HepG2 (cell line): ENCODE results near the gene DLL4. TPM values are rescaled to one million over a fixed set of nuclear protein-coding genes. Genes with fewer than 3 reads are reported as not detected.

Experiments
- AKNA ChIP-seq: sonication (generic); formaldehyde crosslinking; IDR thresholded peaks from 2 replicates; pipeline ENCODE4 v1.4.0; 2020; ENCODE audit warnings: missing genetic modification reagents, borderline replicate concordance
- CBX1 ChIP-seq: IDR thresholded peaks from one replicate; pipeline ENCODE4 v1.6.1; 2016; ENCODE audit warnings: antibody characterized with exemption, low read depth
- CEBPG ChIP-seq: IDR thresholded peaks from 2 replicates; pipeline ENCODE4 v1.6.1; 2016
- CTCF ChIP-seq: sonication (generic); formaldehyde crosslinking; IDR thresholded peaks from 2 replicates; pipeline ENCODE4 v1.5.0; 2020; ENCODE audit warnings: mild to moderate bottlenecking, missing genetic modification reagents, moderate library complexity
- IRF2 ChIP-seq: IDR thresholded peaks from 2 replicates; pipeline ENCODE4 v1.6.1; 2018; ENCODE audit warnings: missing genetic modification reagents, missing compliant biosample characterization
- NFYC ChIP-seq: IDR thresholded peaks from 2 replicates; pipeline ENCODE4 v1.6.1; 2016; ENCODE audit warnings: missing genetic modification reagents, missing compliant biosample characterization
- SALL1 ChIP-seq: sonication (generic); formaldehyde crosslinking; IDR thresholded peaks from 2 replicates; pipeline ENCODE4 v1.8.0; 2022; ENCODE audit warnings: mild to moderate bottlenecking, missing genetic modification reagents
- STAT6 ChIP-seq: sonication (generic); formaldehyde crosslinking; IDR thresholded peaks from 2 replicates; pipeline ENCODE4 v1.4.0; 2020; ENCODE audit warnings: missing genetic modification reagents, mild to moderate bottlenecking, borderline replicate concordance
- ZBTB3 ChIP-seq: sonication (generic); formaldehyde crosslinking; IDR thresholded peaks from 2 replicates; pipeline ENCODE4 v1.4.0; 2020; ENCODE audit warnings: low read depth, mild to moderate bottlenecking, moderate library complexity, missing genetic modification reagents, borderline replicate concordance
- ZNF546 ChIP-seq: sonication (generic); formaldehyde crosslinking; conservative IDR thresholded peaks from 2 replicates; pipeline ENCODE4 v1.8.1; 2023; ENCODE audit warnings: mild to moderate bottlenecking, missing genetic modification reagents
- ZNF562 ChIP-seq: sonication (generic); formaldehyde crosslinking; IDR thresholded peaks from 2 replicates; pipeline ENCODE4 v1.8.0; 2022; ENCODE audit warnings: missing genetic modification reagents, borderline replicate concordance
- ZNF800 ChIP-seq: sonication (generic); formaldehyde crosslinking; IDR thresholded peaks from 2 replicates; pipeline ENCODE4 v1.4.0; 2020; ENCODE audit warnings: missing genetic modification reagents
- polyA plus RNA-seq, 8 experiments: library from polyadenylated mRNA; depleted of rRNA in 3 of 8; stranded (reverse) in 7 of 8; unstranded in 1 of 8; fragments of >200 nt; fragmentation: Illumina TruSeq in 4 of 8; extraction: Trizol in 4 of 8; gene quantifications; 2 replicates each; pipeline versions ENCODE4 v1.2.1 to v1.2.3, GENCODE V29; 2011 to 2016; ENCODE audit warnings: low read depth in 4 of 8, missing spikeins in 1 of 8, mixed read lengths in 1 of 8; ENCODE audit not compliant: insufficient read depth in 1 of 8
- total RNA-seq, 5 experiments: library from RNA; depleted of rRNA; stranded (reverse); fragments of >200 nt; fragmentation: Illumina TruSeq; extraction: Trizol; gene quantifications; 2 replicates each; pipeline ENCODE4 v1.2.3, GENCODE V29; 2016; ENCODE audit warnings: low read depth in 1 of 5
- TF ChIP-seq, protein P1 (sequence below): IDR thresholded peaks from 2 replicates; pipeline ENCODE4 v1.6.1; 2018; ENCODE audit warnings: missing genetic modification reagents, mild to moderate bottlenecking, missing compliant biosample characterization

The DLL4 gene
- total and polyA plus RNA-seq, 2 of the 13 experiments (the other 11 are each of a cell fraction or from before 2014, with no cell fraction given): 0.20 to 0.25 TPM

DNA sequence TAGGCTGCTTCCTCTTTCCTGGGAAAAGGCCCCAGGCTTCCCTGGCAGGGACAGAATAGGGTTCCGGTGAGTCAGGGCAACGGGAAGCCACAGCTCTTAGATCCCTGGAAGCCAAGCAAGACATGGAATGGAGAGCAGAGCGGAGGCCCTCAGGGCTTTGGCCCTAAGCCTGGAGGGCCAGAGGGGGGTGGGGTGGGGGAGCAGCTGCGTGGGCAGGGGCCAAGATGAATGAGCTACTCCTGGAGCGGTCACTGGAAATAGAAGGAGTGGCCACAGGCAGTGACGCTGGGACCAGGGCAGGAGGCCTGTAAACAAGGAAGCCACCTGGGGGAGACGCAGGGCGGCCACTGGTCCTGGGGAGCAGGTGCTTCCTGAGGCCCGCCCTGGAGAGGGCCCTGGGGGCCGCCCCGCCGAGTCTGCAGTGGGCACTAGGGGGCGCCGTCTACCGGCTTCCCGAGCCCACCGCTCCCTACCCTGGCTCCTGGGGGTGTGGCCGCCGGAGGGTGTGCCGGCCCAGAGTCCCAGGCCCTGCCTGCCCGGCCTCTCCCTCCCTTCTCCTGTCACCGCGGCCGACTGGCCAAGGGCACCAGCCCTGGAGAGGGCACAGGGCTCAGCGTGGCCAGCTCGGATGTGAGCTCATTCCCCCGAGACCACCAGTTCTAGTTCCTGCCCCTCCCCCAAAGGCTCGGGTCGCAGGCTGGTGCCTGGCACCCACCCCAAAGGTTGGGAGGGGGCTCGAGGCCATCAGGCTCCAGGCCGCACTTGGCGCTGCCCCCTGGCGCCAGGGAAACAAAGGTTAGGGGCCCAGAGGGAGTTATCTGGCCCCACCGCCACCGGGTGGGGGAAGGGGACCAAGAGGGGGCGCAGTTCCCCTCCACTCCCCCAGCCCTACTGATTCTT lies 22.8 kb upstream of the DLL4 start (continued):
- TF ChIP-seq AKNA (CRISPR knock-in tag) (no peak), IRF2 (CRISPR knock-in tag) (peak; percentile 53; the same call in 1 of the 2 replicates), ZNF546 (CRISPR knock-in tag) (0 out of 2 replicates have a peak, but pooled peaks have one; percentile 32), NFYC (no peak), STAT6 (CRISPR knock-in tag) (no peak), CTCF (CRISPR knock-in tag) (peak; percentile 94), CBX1 (no peak), SALL1 (CRISPR knock-in tag) (peak; percentile 70), ZNF800 (CRISPR knock-in tag) (0 out of 2 replicates have a peak, but pooled peaks have one; percentile 42), ZNF562 (CRISPR knock-in tag) (no peak), CEBPG (CRISPR knock-in tag) (no peak), ZBTB3 (CRISPR knock-in tag) (no peak)
- TF ChIP-seq, protein P1, sequence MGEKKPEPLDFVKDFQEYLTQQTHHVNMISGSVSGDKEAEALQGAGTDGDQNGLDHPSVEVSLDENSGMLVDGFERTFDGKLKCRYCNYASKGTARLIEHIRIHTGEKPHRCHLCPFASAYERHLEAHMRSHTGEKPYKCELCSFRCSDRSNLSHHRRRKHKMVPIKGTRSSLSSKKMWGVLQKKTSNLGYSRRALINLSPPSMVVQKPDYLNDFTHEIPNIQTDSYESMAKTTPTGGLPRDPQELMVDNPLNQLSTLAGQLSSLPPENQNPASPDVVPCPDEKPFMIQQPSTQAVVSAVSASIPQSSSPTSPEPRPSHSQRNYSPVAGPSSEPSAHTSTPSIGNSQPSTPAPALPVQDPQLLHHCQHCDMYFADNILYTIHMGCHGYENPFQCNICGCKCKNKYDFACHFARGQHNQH (CRISPR knock-in tag): peak; percentile 21; the same call in 1 of the 2 replicates
